Activated CD4-positive, alpha-beta T cell treated with anti-CD3 and anti-CD28 coated beads, Interleukin-2, amount 10 ng/mL, durations not matched to agents 7 days and 5 days (primary cell): ENCODE measurements around the gene SLC6A9. TPM values are rescaled to one million over a fixed set of nuclear protein-coding genes. Genes with fewer than 3 reads are reported as not detected.

Experiments
- CTCF ChIA-PET: fragments of 350-600 bp; sonication (Branson Sonifier 250); formaldehyde crosslinking; loops from one replicate; lab custom pipeline; 2021; ENCODE audit warnings: antibody characterized with exemption; lab: Charles Lee
- POLR2A ChIA-PET: fragments of 350-600 bp; sonication (Branson Sonifier 250); formaldehyde crosslinking; loops from one replicate; lab custom pipeline; 2021; ENCODE audit warnings: antibody characterized with exemption; lab: Charles Lee
- DNase-seq: peaks from one replicate; pipeline ENCODE4 v3.0.0-alpha.2; 2020
- H3K27ac Mint-ChIP-seq: one replicate; pipeline ENCODE4 v1.8.0; 2021; ENCODE audit warnings: mild to moderate bottlenecking, moderate library complexity, mixed read lengths
- H3K27me3 Mint-ChIP-seq: one replicate; pipeline ENCODE4 v1.8.0; 2021; ENCODE audit warnings: mixed read lengths
- H3K36me3 Mint-ChIP-seq: one replicate; pipeline ENCODE4 v1.8.0; 2021; ENCODE audit warnings: low read depth, mixed read lengths
- H3K4me1 Mint-ChIP-seq: one replicate; pipeline ENCODE4 v1.8.0; 2021; ENCODE audit warnings: mixed read lengths
- H3K4me3 Mint-ChIP-seq: one replicate; pipeline ENCODE4 v1.8.0; 2021; ENCODE audit warnings: mild to moderate bottlenecking, moderate library complexity, mixed read lengths
- H3K9me3 Mint-ChIP-seq: one replicate; pipeline ENCODE4 v1.8.0; 2021; ENCODE audit warnings: mixed read lengths
- total RNA-seq, 2 experiments: library from RNA; stranded (reverse); gene quantifications; one replicate each; pipeline ENCODE4 v1.2.3, GENCODE V29; 2021

SLC6A9 gene
- total RNA-seq, 2 experiments from 2014 or later: 4.0 to 4.8 TPM

- no peaks in the 10 kb centered on the region for H3K36me3 Mint-ChIP-seq
- CTCF ChIA-PET: interaction anchor here (2.0 to 2.2 kb wide), 2 partner anchors 16 to 22 kb away, joined by 5 to 15 read pairs; no protein-coding TSS in a partner anchor
- H3K9me3 Mint-ChIP-seq: no peaks in the 10 kb centered on the region
- no peaks in the 10 kb centered on the region for H3K27me3 Mint-ChIP-seq
- H3K4me1 Mint-ChIP-seq: no peaks in the 10 kb centered on the region
- H3K4me3 Mint-ChIP-seq: no peak overlapping the region
- H3K27ac Mint-ChIP-seq: no peak overlapping the region
- no peak for DNase-seq
- POLR2A ChIA-PET: no interaction called here
These were observed 9.5 kb downstream of the SLC6A9 start for GRCh38 chr1:44021581-44022321.

DNA sequence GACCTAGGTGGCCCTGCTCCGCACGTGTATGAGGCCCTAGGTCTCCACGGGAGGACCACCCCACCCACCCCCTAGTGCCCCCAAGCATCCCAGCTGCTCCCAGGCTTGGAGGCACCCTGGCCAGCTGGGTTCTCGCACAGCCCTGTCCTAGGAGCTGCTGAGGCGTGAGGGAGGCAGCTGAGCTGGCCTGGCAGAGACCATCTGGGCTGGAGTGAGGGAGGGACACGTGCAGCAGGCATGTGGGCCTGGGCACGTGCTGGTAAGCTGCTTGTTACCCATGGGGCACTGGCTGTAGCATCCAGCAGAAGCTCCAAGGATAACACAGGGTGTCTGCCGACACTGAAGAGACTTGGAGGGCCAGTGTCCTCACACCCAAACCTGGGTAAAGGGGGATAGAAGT is 10.1 kb downstream of the SLC6A9 start:
- DNase-seq: no peak
- H3K27me3 Mint-ChIP-seq: no peaks in the 10 kb centered on the region
- H3K4me1 Mint-ChIP-seq: no peaks in the 10 kb centered on the region
- no peaks in the 10 kb centered on the region for H3K36me3 Mint-ChIP-seq
- no peaks in the 10 kb centered on the region for H3K9me3 Mint-ChIP-seq
- ChIA-PET POLR2A (no interaction called here), CTCF (interaction anchor here (2.2 kb wide), 1 partner anchor 15 kb away, joined by 15 read pairs; no protein-coding TSS in a partner anchor)
- H3K4me3 Mint-ChIP-seq: no peak overlapping the region
- H3K27ac Mint-ChIP-seq: no peak overlapping the region

DNA sequence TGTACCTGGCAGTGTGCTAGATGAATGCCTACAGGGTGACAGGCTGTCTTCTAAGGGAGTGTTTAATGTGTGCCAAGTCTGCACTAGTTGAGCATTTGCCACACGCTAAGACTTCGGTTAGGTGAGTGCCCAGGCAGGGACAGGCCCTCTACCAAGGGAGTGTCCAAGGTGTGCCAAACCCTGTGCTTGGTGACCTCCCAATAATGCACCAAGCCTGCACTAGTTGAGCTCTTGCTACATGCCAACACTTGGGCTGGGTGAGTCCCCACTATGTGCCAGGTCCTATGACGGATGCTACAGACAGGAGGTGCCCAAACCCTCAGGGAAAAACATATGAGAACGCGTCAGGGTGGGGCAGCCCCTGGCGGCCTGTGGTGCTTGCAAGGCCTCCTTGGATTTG is 10.8 kb downstream of the SLC6A9 start:
- H3K9me3 Mint-ChIP-seq: no peaks in the 10 kb centered on the region
- H3K27me3 Mint-ChIP-seq: no peaks in the 10 kb centered on the region
- CTCF ChIA-PET: interaction anchor here (2.2 kb wide), 1 partner anchor 14 kb away, joined by 15 read pairs; no protein-coding TSS in a partner anchor
- H3K36me3 Mint-ChIP-seq: no peaks in the 10 kb centered on the region
- POLR2A ChIA-PET: no interaction called here
- DNase-seq: no peak
- no peak overlapping the region for H3K27ac Mint-ChIP-seq
- H3K4me3 Mint-ChIP-seq: no peak overlapping the region
- H3K4me1 Mint-ChIP-seq: no peaks in the 10 kb centered on the region

GRCh38 chr1:44019466-44019948 is 11.8 kb downstream of the SLC6A9 start:
- Mint-ChIP-seq H3K27me3 (no peaks in the 10 kb centered on the region), H3K4me3 (no peak overlapping the region), H3K36me3 (no peaks in the 10 kb centered on the region), H3K4me1 (no peaks in the 10 kb centered on the region), H3K9me3 (no peaks in the 10 kb centered on the region), H3K27ac (no peak overlapping the region)
- no peak for DNase-seq
- ChIA-PET CTCF (interaction anchor here (0.5 kb wide), 1 partner anchor 142 kb away, joined by 3 read pairs; no protein-coding TSS in a partner anchor), POLR2A (no interaction called here)

DNA sequence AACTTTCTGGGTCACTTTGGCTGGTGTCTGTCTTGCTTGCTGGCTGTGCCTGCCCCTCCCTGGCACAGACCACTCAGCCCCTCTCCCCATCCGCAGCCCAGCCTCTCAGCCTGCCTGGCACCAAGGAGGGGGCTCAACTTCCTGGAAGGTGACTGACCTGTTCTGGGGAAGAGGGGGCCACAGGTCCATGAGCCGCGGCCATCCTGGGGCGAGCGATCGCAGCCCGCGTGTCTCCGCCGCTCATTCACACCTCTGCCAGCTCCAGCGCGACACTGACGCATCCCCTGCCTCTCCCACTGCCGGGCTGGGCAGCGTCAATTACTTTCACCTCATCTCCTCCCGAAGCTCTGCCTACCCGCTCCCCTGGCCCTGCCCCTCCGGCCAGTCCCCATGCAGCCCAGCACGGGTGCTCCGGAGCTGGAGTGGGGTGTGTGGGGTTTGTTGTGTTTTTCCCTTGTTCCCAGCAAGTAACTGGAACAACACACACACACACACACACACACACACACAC is 14.3 kb downstream of the SLC6A9 start:
- H3K4me1 Mint-ChIP-seq: peaks cover 13% of the 10 kb centered on the region
- no peaks in the 10 kb centered on the region for H3K36me3 Mint-ChIP-seq
- ChIA-PET POLR2A (interaction anchor here (0.7 kb wide), 1 partner anchor 650 kb away, joined by 4 read pairs; no protein-coding TSS in a partner anchor), CTCF (interaction anchor here (1.4 kb wide), 1 partner anchor 10 kb away, joined by 6 read pairs; no protein-coding TSS in a partner anchor)
- H3K4me3 Mint-ChIP-seq: no peak overlapping the region
- H3K9me3 Mint-ChIP-seq: no peaks in the 10 kb centered on the region
- no peaks in the 10 kb centered on the region for H3K27me3 Mint-ChIP-seq
- H3K27ac Mint-ChIP-seq: no peak overlapping the region
- no peak for DNase-seq

GRCh38 chr1:44016041-44016889 is 15.0 kb downstream of the SLC6A9 start:
- Mint-ChIP-seq H3K27ac (no peak overlapping the region), H3K9me3 (no peaks in the 10 kb centered on the region), H3K36me3 (no peaks in the 10 kb centered on the region), H3K4me3 (no peak overlapping the region), H3K27me3 (no peaks in the 10 kb centered on the region), H3K4me1 (peaks cover 13% of the 10 kb centered on the region)
- DNase-seq: no peak
- CTCF ChIA-PET: interaction anchor here (1.4 kb wide), 1 partner anchor 11 kb away, joined by 6 read pairs; no protein-coding TSS in a partner anchor
- POLR2A ChIA-PET: interaction anchor here (0.7 kb wide), 1 partner anchor 650 kb away, joined by 4 read pairs; no protein-coding TSS in a partner anchor

DNA sequence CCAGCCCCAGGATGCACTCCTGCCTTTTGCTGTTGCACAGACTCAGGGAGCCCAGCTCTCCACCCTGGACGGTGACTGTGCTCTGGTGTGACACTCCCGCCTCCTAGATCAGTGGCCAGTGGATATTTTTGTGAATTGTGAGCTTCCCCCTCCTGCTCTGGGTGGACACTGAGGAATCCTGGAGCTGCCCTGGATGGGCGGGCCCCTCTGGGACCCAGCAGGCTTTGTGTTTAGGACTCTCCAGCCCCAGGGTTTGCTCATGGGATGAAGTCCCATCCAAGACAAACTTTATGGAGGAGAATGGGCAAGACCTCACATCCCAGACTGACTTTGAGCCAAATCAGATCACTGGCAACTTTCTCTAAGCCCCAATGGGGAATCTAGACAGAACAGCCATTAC is 16.1 kb downstream of the SLC6A9 start:
- Mint-ChIP-seq H3K4me3 (no peak overlapping the region), H3K27ac (no peak overlapping the region), H3K36me3 (no peaks in the 10 kb centered on the region), H3K27me3 (no peaks in the 10 kb centered on the region), H3K9me3 (no peaks in the 10 kb centered on the region), H3K4me1 (peaks cover 13% of the 10 kb centered on the region)
- no peak for DNase-seq
- ChIA-PET POLR2A (no interaction called here), CTCF (interaction anchor here (1.0 to 2.0 kb wide), 4 partner anchors 9 to 81 kb away, joined by 3 to 6 read pairs (median 4); no protein-coding TSS in a partner anchor)

DNA sequence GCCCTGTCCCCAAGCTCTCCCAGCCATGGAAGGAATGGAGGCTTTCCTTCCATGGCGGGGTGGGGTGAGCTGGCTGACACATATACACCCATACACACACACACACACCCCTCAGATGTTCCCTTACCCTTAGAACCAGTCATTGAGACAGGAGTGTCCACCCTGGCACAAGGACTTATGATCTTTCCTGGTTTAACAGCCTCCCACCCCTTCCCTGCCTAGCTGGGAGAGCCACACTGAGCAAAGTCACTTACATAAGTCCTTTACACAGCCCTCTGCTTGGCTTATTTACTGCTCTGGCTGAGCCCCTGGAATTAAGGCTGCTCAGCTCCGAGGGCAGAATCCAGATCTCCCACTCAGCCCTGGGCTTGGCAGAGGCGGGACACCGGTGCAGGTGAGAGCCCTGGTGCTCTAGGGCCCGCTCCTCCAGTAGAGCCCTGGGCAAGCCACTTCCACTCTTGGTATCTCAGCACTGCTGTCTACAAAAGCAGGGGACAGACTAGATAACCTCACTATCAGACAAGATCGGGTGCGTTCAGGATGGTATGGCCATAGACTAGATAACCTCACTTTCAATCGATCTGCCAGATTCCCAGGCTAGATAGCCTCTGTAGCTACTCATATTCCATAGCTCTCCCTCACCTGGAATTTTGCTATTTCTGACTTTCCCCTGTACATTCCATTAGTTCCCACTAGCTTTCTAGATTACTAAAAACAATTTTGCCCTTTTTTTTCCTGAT is 16.7 kb downstream of the SLC6A9 start:
- Mint-ChIP-seq H3K4me1 (peaks cover 13% of the 10 kb centered on the region), H3K27me3 (no peaks in the 10 kb centered on the region), H3K36me3 (no peaks in the 10 kb centered on the region), H3K4me3 (no peak overlapping the region), H3K27ac (no peak overlapping the region), H3K9me3 (no peaks in the 10 kb centered on the region)
- CTCF ChIA-PET: interaction anchor here (1.0 to 2.0 kb wide), 4 partner anchors 8 to 80 kb away, joined by 3 to 6 read pairs (median 4); no protein-coding TSS in a partner anchor
- POLR2A ChIA-PET: no interaction called here
- no peak for DNase-seq

- POLR2A ChIA-PET: no interaction called here
- no peaks in the 10 kb centered on the region for H3K36me3 Mint-ChIP-seq
- no peak for DNase-seq
- no peaks in the 10 kb centered on the region for H3K27me3 Mint-ChIP-seq
- no peak overlapping the region for H3K27ac Mint-ChIP-seq
- no peaks in the 10 kb centered on the region for H3K9me3 Mint-ChIP-seq
- no peak overlapping the region for H3K4me3 Mint-ChIP-seq
- peaks cover 13% of the 10 kb centered on the region for H3K4me1 Mint-ChIP-seq
- CTCF ChIA-PET: interaction anchor here (0.6 to 2.0 kb wide), 4 partner anchors 7 to 80 kb away, joined by 3 to 6 read pairs (median 6); no protein-coding TSS in a partner anchor
These were observed 17.3 kb downstream of the SLC6A9 start for GRCh38 chr1:44013949-44014348.

GRCh38 chr1:44012941-44013609 is 18.2 kb downstream of the SLC6A9 start:
- no peak for DNase-seq
- H3K27me3 Mint-ChIP-seq: no peaks in the 10 kb centered on the region
- no peak overlapping the region for H3K27ac Mint-ChIP-seq
- POLR2A ChIA-PET: no interaction called here
- H3K4me1 Mint-ChIP-seq: peaks cover 13% of the 10 kb centered on the region
- H3K9me3 Mint-ChIP-seq: no peaks in the 10 kb centered on the region
- CTCF ChIA-PET: interaction anchor here (0.6 to 2.0 kb wide), 3 partner anchors 17 to 79 kb away, joined by 3 to 6 read pairs (median 5); no protein-coding TSS in a partner anchor
- no peaks in the 10 kb centered on the region for H3K36me3 Mint-ChIP-seq
- no peak overlapping the region for H3K4me3 Mint-ChIP-seq

DNA sequence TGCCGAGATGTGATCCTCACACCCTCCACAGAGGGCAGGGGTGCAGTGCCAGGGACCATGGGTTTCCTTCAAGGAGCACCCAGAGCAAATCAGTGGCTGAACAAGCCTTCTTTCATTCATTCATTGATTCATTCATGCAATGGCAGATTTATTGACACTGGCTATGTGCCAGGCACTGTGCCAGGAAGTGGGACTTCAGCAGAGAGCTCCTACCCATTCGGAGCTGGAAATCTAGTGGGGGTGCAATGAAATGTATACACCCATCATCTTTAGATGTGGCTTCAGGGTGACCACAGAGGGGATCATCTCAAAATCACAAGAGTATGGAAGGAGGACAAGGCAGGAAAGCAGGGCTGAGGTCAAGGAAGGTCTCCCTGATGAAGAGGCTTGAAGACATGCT is 18.9 kb downstream of the SLC6A9 start:
- POLR2A ChIA-PET: interaction anchor here (0.6 kb wide), 1 partner anchor 294 kb away, joined by 4 read pairs; no protein-coding TSS in a partner anchor
- Mint-ChIP-seq H3K27me3 (no peaks in the 10 kb centered on the region), H3K36me3 (no peaks in the 10 kb centered on the region), H3K4me1 (peaks cover 13% of the 10 kb centered on the region), H3K9me3 (no peaks in the 10 kb centered on the region), H3K27ac (no peak overlapping the region), H3K4me3 (no peak overlapping the region)
- CTCF ChIA-PET: interaction anchor here (0.6 to 1.1 kb wide), 2 partner anchors 36 to 60 kb away, joined by 3 read pairs; no protein-coding TSS in a partner anchor
- DNase-seq: no peak
